ENCODE measurements around the gene SNRNP27. TPM values are rescaled to one million over a fixed set of nuclear protein-coding genes. Genes with fewer than 3 reads are reported as not detected.

SNRNP27 gene
- total and polyA plus RNA-seq, 2 of the 8 experiments (the other 6 are each of a cell fraction or from before 2014, with no cell fraction given): 11.1 to 40.5 TPM

DNA sequence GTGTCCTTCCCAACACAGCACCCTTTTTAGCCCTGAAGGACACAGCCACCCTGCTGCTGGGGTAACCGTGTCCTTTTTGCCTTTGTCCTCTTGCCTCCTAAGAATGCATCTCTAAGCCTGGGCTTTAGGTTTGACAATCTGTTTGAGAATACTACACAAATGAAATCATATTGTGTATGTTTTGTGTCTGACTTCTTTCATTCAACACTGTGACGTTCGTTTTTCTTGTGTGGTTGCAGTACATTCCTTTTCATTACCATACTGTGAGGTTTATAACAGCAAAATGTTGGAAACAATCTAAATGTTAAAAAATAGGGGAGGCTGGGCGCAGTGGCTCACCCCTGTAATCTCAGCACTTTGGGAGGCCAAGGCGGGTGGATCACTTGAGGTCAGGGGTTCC, 56.5 kb downstream of the SNRNP27 start:
- Histone ChIP-seq H3K79me2 (ENCODE audit: control insufficient read depth in 1 of 2, insufficient read depth in 2 of 2, low read length in 2 of 2) (no peaks in the 10 kb centered on the region), H3K27ac (ENCODE audit: low read depth, low read length) (no peak overlapping the region), H3K4ac (replicated peaks; ENCODE audit: insufficient read length, low read depth, low read length) (no peak overlapping the region), H3K4me1 (replicated peaks in 1 of 4; ENCODE audit: control insufficient read depth in 3 of 4, insufficient read depth in 4 of 4, low read length in 3 of 4) (no peaks in the 10 kb centered on the region; a peak in 1 of 7 replicates), H3K4me2 (ENCODE audit: insufficient read depth in 1 of 2, low read depth in 2 of 2, low read length in 2 of 2) (no peak overlapping the region), H2BK20ac (ENCODE audit: low read length) (no peak overlapping the region), H3K9ac (replicated peaks in 1 of 4; ENCODE audit: extremely low read depth in 1 of 4, low read depth in 3 of 4, low read length in 3 of 4) (no peak overlapping the region), H2AFZ (ENCODE audit: low read length) (no peak overlapping the region), H2BK15ac (ENCODE audit: low read length) (no peak overlapping the region), H3K79me1 (ENCODE audit: low read depth, low read length) (no peaks in the 10 kb centered on the region), H3K9me3 (ENCODE audit: insufficient read depth in 2 of 2, low read depth in 1 of 2, low read length in 1 of 2) (no peaks in the 10 kb centered on the region), H4K8ac (ENCODE audit: extremely low read depth, insufficient read depth, low read length) (no peak overlapping the region), H3K36me3 (ENCODE audit: control insufficient read depth in 2 of 4, insufficient read depth in 4 of 4, low read length in 3 of 4) (no peaks in the 10 kb centered on the region), H3K56ac (replicated peaks; ENCODE audit: insufficient read length, low read depth, low read length) (no peak overlapping the region), H2BK12ac (ENCODE audit: low read depth, low read length) (no peak overlapping the region), H3K18ac (ENCODE audit: extremely low read depth, low read length) (no peak overlapping the region), H2BK120ac (replicated peaks; ENCODE audit: low read depth, low read length) (no peak overlapping the region), H4K91ac (replicated peaks; ENCODE audit: insufficient read length, low read length) (no peak overlapping the region), H3K4me3 (ENCODE audit: extremely low read depth in 1 of 4, insufficient read depth in 2 of 4, low read depth in 3 of 4, low read length in 4 of 4) (no peak overlapping the region), H3K23ac (ENCODE audit: insufficient read length) (no peak overlapping the region), H2BK5ac (ENCODE audit: low read depth, low read length) (no peak overlapping the region), H3K14ac (ENCODE audit: insufficient read length) (no peak overlapping the region), H3K27me3 (replicated peaks in 1 of 4; ENCODE audit: control insufficient read depth in 3 of 4, extremely low read depth in 1 of 4, insufficient read depth in 3 of 4, low read length in 3 of 4) (no peaks in the 10 kb centered on the region; a peak in 1 of 7 replicates), H4K20me1 (replicated peaks in 1 of 2; ENCODE audit: control insufficient read depth in 1 of 2, insufficient read depth in 2 of 2, low read length in 2 of 2) (no peaks in the 10 kb centered on the region), H2AK5ac (ENCODE audit: low read depth, low read length) (no peak overlapping the region), H3K23me2 (ENCODE audit: low read depth, low read length) (no peaks in the 10 kb centered on the region), H4K5ac (ENCODE audit: insufficient read length, low read depth, low read length) (no peak overlapping the region)
- CTCF ChIA-PET (ENCODE audit: partially characterized antibody): interaction anchor here (0.9 kb wide), 1 partner anchor 10 kb away, joined by 4 read pairs; no protein-coding TSS in a partner anchor
- no peak for DNase-seq (ENCODE audit: low read depth in 1 of 2, low spot score in 2 of 2)
- TF ChIP-seq GTF2F1 (IDR thresholded peaks at IDR 0.05; ENCODE audit: borderline replicate concordance, low read depth, low read length) (no peak), CREB1 (IDR thresholded peaks at IDR 0.05) (no peak), BCL11A (IDR thresholded peaks at IDR 0.05; ENCODE audit: low read depth in 2 of 2, low read length in 2 of 2) (no peak), JUN (IDR thresholded peaks at IDR 0.05; ENCODE audit: low read depth, low read length) (no peak), TAF7 (optimal IDR thresholded peaks at IDR 0.05; ENCODE audit: borderline replicate concordance, low read depth, low read length) (no peak), SIX5 (IDR thresholded peaks at IDR 0.05; ENCODE audit: low read depth, low read length) (no peak), HDAC2 (IDR thresholded peaks at IDR 0.05; ENCODE audit: borderline replicate concordance in 1 of 2, low read depth in 2 of 2, low read length in 2 of 2) (no peak), BRCA1 (IDR thresholded peaks at IDR 0.05; ENCODE audit: low read depth, low read length) (no peak), TCF12 (IDR thresholded peaks at IDR 0.05; ENCODE audit: low read depth, low read length) (no peak), HDAC6 (IDR thresholded peaks at IDR 0.05; ENCODE audit: low read depth, low read length) (no peak), RNF2 (IDR thresholded peaks at IDR 0.05; ENCODE audit: borderline replicate concordance, low read depth, low read length, missing control alignments, poor library complexity, severe bottlenecking) (no peak), SAP30 (IDR thresholded peaks at IDR 0.05; ENCODE audit: insufficient read depth, insufficient replicate concordance, low read length) (no peak), NRF1 (IDR thresholded peaks at IDR 0.05; ENCODE audit: low read depth, low read length) (no peak)
- TF ChIP-seq, protein P1, sequence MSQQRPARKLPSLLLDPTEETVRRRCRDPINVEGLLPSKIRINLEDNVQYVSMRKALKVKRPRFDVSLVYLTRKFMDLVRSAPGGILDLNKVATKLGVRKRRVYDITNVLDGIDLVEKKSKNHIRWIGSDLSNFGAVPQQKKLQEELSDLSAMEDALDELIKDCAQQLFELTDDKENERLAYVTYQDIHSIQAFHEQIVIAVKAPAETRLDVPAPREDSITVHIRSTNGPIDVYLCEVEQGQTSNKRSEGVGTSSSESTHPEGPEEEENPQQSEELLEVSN (IDR thresholded peaks at IDR 0.05): no peak
- FAIRE-seq: no peak
- POLR2A ChIA-PET (ENCODE audit: partially characterized antibody): no interaction called here
- 84% methylated on average over 5 of the region's 5 CpGs; no CpG with 5 or more reads in 1 of the 2 experiments for WGBS, 2 experiments (ENCODE audit: extremely low coverage in 1 of 2, insufficient coverage in 1 of 2, insufficient read length in 1 of 2, insufficient replicate concordance in 2 of 2, low coverage in 1 of 2, low lambda C conversion rate in 2 of 2, missing lambda C conversion rate in 1 of 2)

All from H1 (cell line).